SK-MEL-5 (cell line): ENCODE data around the gene GIPC2. TPM values are rescaled to one million over a fixed set of nuclear protein-coding genes. Genes with fewer than 3 reads are reported as not detected.
A peak's percentile ranks its signal among the peaks of the same experiment; 100 is the strongest.

ENCODE experiments used
- DNase-seq: peaks from one replicate; pipeline ENCODE4 v3.0.0-alpha.2; 2016; ENCODE audit warnings: low read depth, low spot score
- in situ Hi-C: cut with HindIII; loops from 2 replicates; pipeline ENCODE4 v1.10.0; 2016; ENCODE audit warnings: low sequenced_read_pairs, high pct_unique_total_duplicates, low pct_unique_long_range_greater_than_20kb
- total RNA-seq: library from RNA; depleted of rRNA; stranded (reverse); fragments of >200 nt; shearing (Covaris generic); gene quantifications from 2 replicates; pipeline ENCODE4 v1.2.3, GENCODE V29; 2014

The GIPC2 gene
- total RNA-seq, 1 experiment from 2014 or later: not detected

DNA sequence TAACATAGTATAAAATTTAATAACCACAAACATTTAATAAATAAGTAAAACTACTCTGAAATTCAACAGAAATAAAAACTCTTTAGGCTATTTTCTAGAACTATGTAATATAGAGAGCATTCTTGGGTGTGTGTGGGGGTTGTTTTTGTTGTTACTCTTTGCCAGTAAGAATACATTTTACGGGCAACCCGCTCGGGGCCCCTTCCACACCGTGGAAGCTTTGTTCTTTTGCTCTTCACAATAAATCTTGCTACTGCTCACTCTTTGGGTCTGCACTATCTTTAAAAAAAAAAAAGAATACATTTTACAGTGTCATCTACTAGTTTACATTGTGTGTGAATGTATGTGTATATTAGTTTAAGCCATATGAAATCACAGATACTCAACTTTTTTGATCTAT lies 16.0 kb upstream of the GIPC2 start:
- in situ Hi-C loops: no loop called here
- DNase-seq: no peak

- in situ Hi-C loops: no loop called here
- no peak for DNase-seq
Measured at GRCh38 chr1:78032996-78033796, 12.6 kb upstream of the GIPC2 start.

GRCh38 chr1:78033797-78034172 lies 12.0 kb upstream of the GIPC2 start:
- in situ Hi-C loops: no loop called here
- DNase-seq: no peak

- in situ Hi-C loops: no loop called here
Measured at GRCh38 chr1:78035121-78035520, 10.6 kb upstream of the GIPC2 start.

GRCh38 chr1:78036450-78036849 lies 9.3 kb upstream of the GIPC2 start:
- in situ Hi-C loops: no loop called here

More at GRCh38 chr1:78035121-78035520, 10.6 kb upstream of the GIPC2 start:
- DNase-seq: no peak

DNA sequence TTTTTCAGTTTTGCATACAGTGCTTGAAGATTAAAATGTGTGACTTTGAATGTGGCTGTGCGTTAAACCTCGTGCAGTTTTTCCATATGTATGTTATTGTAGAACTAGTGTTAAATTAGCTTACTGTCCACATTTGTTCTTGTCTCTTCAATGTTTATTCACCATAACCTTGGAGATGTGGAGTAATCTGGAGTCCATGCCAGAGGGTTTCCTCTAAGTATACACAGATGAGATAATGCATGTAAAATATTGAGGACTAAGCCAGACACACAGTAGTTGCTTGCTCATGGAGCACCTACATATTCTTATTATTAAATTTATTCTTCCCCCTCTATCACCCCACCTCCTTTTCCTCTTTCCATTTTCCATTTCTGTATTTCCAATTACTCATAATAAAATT lies 7.7 kb upstream of the GIPC2 start:
- in situ Hi-C loops: no loop called here
- no peak for DNase-seq

More at GRCh38 chr1:78036450-78036849, 9.3 kb upstream of the GIPC2 start:
- DNase-seq: no peak

- no peak for DNase-seq
- in situ Hi-C loops: no loop called here
Measured at GRCh38 chr1:78038491-78038939, 7.3 kb upstream of the GIPC2 start.

- no peak for DNase-seq
- in situ Hi-C loops: no loop called here
Measured at GRCh38 chr1:78040484-78041089, 5.2 kb upstream of the GIPC2 start.

- DNase-seq: peak; percentile 2
- in situ Hi-C loops: no loop called here
Measured at GRCh38 chr1:78043436-78043835, 2.3 kb upstream of the GIPC2 start.

GRCh38 chr1:78044796-78045562 lies 787 bp upstream of the GIPC2 start:
- in situ Hi-C loops: no loop called here
- no peak for DNase-seq

DNA sequence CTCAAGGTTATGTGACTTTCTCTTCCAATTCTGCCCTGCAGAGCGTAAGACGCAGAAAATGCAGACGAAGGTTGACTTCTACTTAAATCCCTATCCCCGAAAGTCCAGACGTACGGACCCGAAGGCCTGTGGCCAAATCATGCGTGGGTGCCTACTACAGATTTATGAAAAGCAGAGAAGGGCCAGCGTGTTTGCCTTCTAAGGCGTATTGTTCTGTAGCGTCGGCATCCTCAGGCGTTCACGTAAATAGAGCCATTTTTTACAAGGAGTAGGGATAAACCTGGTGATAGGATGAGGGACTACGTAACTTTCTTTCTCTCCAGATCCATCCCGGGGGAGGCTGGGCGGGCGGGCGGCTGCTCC lies 222 bp upstream of the GIPC2 start:
- no peak for DNase-seq
- in situ Hi-C loops: no loop called here

- in situ Hi-C loops: no loop called here
- DNase-seq: no peak
Measured at GRCh38 chr1:78047106-78047505, 1.3 kb downstream of the GIPC2 start.

DNA sequence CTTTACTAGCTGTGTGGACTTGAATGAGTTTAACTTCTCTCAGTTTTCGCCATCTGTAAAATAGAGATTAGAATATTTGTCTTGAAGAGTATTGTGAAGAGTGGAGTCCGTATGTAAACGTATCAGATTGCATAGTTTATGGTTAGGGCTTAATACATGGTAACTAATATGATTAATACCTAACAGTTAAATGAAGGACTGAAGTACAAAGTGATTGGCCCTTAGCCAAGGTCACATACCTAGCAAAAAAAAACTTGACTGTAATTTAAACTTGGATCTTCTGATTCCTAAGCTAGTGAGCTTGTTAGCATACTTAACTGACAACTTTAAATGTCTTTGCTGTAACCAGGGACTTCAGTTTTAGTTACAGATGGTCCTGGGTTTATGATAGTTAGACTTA lies 1.9 kb downstream of the GIPC2 start:
- DNase-seq: no peak
- in situ Hi-C loops: no loop called here

DNA sequence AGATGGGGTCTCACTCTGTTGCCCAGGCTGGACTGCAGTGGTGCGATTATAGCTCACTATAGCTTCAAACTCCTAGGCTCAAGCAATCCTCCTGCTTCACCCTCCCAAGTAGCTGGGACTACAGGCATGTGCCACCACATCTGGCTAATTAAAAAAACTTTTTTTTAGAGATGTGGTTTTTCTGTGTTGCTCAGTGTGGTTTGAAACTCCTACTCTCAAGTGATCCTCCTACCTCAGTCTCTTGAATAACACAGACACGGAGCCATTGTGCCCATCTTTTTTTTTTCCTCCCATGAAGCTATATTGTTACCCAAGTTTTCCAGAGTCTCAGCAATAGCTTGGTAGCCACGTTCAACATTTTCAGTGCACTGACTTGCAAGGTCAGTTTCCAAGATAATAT lies 2.7 kb downstream of the GIPC2 start:
- no peak for DNase-seq
- in situ Hi-C loops: no loop called here

GRCh38 chr1:78049396-78049795 lies 3.6 kb downstream of the GIPC2 start:
- in situ Hi-C loops: no loop called here
- DNase-seq: no peak

DNA sequence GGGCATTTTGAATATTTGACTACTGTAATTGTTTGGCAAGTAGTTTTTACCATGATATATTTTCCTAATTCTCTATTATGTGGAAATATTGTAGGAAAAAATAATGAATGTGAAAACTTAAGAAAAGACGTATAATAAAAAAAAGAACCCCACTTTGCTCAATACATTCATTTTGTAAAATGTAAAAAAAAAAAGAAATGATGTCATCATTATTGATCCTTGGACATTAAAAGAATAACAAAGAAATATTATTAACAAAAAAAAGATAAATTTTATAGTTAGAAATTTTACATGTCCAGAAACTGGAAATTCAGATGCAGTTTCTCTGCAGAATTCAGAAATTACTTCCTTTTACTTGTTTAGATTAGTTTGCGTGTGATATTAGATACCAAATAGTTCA lies 5.2 kb downstream of the GIPC2 start:
- DNase-seq: no peak
- in situ Hi-C loops: no loop called here

DNA sequence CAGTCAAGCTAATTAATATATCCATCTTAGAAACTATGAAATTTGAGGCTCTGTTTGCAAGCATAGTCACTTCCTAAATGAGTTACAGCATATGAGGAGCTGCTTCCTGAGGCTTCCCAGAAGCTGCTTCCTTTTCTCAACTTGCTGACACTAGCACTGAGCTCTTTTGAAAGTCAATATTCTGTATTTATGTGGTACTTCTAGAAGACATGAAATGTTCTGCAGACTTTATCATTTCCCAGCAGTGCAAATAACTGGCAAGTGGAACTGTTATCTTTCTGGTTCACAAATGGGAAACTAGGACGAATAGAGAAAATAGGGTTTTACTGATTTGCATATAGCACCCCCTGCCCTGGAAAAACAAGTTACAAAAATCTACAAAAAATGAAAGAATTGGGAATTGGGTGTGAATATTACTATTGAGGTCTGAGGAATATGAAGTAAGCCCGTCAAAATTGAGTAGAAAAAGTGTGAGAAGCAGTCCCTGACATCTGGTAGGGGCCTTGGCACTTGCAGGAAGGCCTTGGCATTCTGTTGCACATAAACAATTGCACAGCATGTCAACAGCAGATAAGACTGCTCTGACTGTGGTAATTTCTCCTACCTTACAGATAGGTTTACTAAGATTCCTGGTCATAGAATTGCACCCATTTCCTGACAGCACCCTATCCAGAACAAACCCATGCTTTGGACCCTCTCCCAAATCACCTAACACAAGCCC lies 7.1 kb downstream of the GIPC2 start:
- in situ Hi-C loops: no loop called here
- no peak for DNase-seq

DNA sequence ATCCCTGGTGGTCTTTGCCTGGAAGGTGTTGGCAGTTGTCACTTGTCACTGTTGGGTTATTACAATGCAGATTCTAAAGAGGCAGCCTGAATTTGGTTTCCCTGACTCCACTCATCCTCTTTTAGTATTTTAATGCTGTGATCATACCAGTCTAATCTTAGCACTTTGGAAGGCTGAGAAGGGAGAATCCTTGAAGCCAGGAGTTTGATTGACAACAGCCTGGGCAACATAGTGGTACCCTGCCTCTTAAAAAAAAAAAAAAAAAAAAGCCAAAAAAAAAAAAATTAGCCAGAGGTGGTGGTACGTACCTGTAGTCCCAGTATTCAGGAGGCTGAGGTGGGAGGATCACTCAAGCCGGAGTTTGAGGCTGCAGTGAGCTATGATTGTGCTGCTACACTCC lies 7.7 kb downstream of the GIPC2 start:
- DNase-seq: no peak
- in situ Hi-C loops: no loop called here
